OCI-LY3 (cell line): Measurements from ENCODE around the gene RAB31.

Experiments used
- CTCF ChIP-seq: fragments of 200-600, 300-600 bp; sonication (generic); IDR thresholded peaks from 2 replicates; pipeline ENCODE4 v1.5.1; 2014; ENCODE audit warnings: antibody characterized with exemption, low read length, low read depth
- EZH2phosphoT487 ChIP-seq: fragments of 200-600 bp; shearing (Covaris generic); IDR thresholded peaks from 2 replicates; pipeline ENCODE4 v1.6.1; 2018; ENCODE audit warnings: antibody characterized with exemption, mixed run types, low read depth

- TF ChIP-seq CTCF (no peak), EZH2phosphoT487 (no peak)
These were observed 25.5 kb upstream of the RAB31 start for GRCh38 chr18:9682572-9682971.
